ENCODE measurements around the gene NUP210L. TPM values are rescaled to one million over a fixed set of nuclear protein-coding genes. Genes with fewer than 3 reads are reported as not detected.
"Not testable (repeated sequence)": the region's sequence is repeated elsewhere in the genome, so short reads cannot be mapped to it uniquely, and the experiment has no call there.

NUP210L gene
- total RNA-seq, 3 donors from 2014 or later (not counting 1 experiment from before 2014, with no cell fraction given): 0.13 to 0.24 (median 0.18) TPM

GRCh38 chr1:153985341-153985912 lies 169.4 kb downstream of the NUP210L start:
- Mint-ChIP-seq H3K9me3 (no peaks in the 10 kb centered on the region), H3K27ac (peak overlapping the region in 1 of 2 donors; percentile 35), H3K4me1 (peaks cover 18 to 25% of the 10 kb centered on the region in 2 donors), H3K27me3 (ENCODE audit: low read depth in 2 of 2) (peaks cover 21% of the 10 kb centered on the region in 2 donors), H3K4me3 (peak overlapping the region; percentile 36), H3K36me3 (no peaks in the 10 kb centered on the region)
- intact Hi-C loops (cut with micrococcal nuclease): loop anchor here (5.0 kb wide), 1 partner anchor 473 kb away; no protein-coding TSS in a partner anchor
- H3K27ac ChIP-seq (ENCODE audit: low read length): no peak overlapping the region
- no peak for TF ChIP-seq CTCF (IDR thresholded peaks at IDR 0.05)
- 54% methylated on average over 6 of the region's 7 CpGs for WGBS (ENCODE audit: insufficient coverage)
- ATAC-seq: no peak
- peaks cover 6% of the 10 kb centered on the region for H3K27me3 ChIP-seq (ENCODE audit: control insufficient read depth, insufficient read depth, low read length)
- peaks cover 20% of the 10 kb centered on the region for H3K4me1 ChIP-seq (ENCODE audit: control insufficient read depth, insufficient read depth, low read length)
- no peaks in the 10 kb centered on the region for H3K36me3 ChIP-seq (ENCODE audit: control insufficient read depth, insufficient read depth, low read length)
- H3K9me3 ChIP-seq (ENCODE audit: control insufficient read depth, insufficient read depth, low read length): no peaks in the 10 kb centered on the region
- H3K4me3 ChIP-seq (ENCODE audit: low read length): no peak overlapping the region
- no peak for DNase-seq

- no peak for TF ChIP-seq CTCF (IDR thresholded peaks at IDR 0.05)
- Mint-ChIP-seq H3K4me3 (no peak overlapping the region), H3K36me3 (no peaks in the 10 kb centered on the region), H3K9me3 (no peaks in the 10 kb centered on the region), H3K27ac (no peak overlapping the region), H3K4me1 (peaks cover 11 to 19% of the 10 kb centered on the region in 2 donors), H3K27me3 (ENCODE audit: low read depth in 2 of 2) (peaks cover 21% of the 10 kb centered on the region in 2 donors)
- peaks cover 14% of the 10 kb centered on the region for H3K4me1 ChIP-seq (ENCODE audit: control insufficient read depth, insufficient read depth, low read length)
- intact Hi-C loops (cut with micrococcal nuclease): no loop called here
- ATAC-seq: no peak
- H3K36me3 ChIP-seq (ENCODE audit: control insufficient read depth, insufficient read depth, low read length): no peaks in the 10 kb centered on the region
- H3K4me3 ChIP-seq (ENCODE audit: low read length): no peak overlapping the region
- no peak overlapping the region for H3K27ac ChIP-seq (ENCODE audit: low read length)
- peaks cover 6% of the 10 kb centered on the region for H3K27me3 ChIP-seq (ENCODE audit: control insufficient read depth, insufficient read depth, low read length)
- 100% methylated on average over 4 of the region's 6 CpGs for WGBS (ENCODE audit: insufficient coverage)
- no peak for DNase-seq
- H3K9me3 ChIP-seq (ENCODE audit: control insufficient read depth, insufficient read depth, low read length): no peaks in the 10 kb centered on the region
These were observed 170.6 kb downstream of the NUP210L start for GRCh38 chr1:153984123-153984894.

GRCh38 chr1:153981735-153982134 lies 173.1 kb downstream of the NUP210L start:
- H3K9me3 Mint-ChIP-seq; H3K27ac Mint-ChIP-seq; H3K36me3 ChIP-seq (ENCODE audit: control insufficient read depth, insufficient read depth, low read length); H3K4me3 Mint-ChIP-seq; H3K27ac ChIP-seq (ENCODE audit: low read length); DNase-seq; intact Hi-C loops (cut with micrococcal nuclease); H3K9me3 ChIP-seq (ENCODE audit: control insufficient read depth, insufficient read depth, low read length); H3K27me3 ChIP-seq (ENCODE audit: control insufficient read depth, insufficient read depth, low read length); H3K36me3 Mint-ChIP-seq; H3K4me3 ChIP-seq (ENCODE audit: low read length); ATAC-seq: not testable (repeated sequence)
- Mint-ChIP-seq H3K4me1 (peaks cover 18 to 23% of the 10 kb centered on the region in 2 donors), H3K27me3 (ENCODE audit: low read depth in 2 of 2) (peaks cover 21% of the 10 kb centered on the region in 2 donors)
- WGBS (ENCODE audit: insufficient coverage): 92% methylated on average over 2 of the region's 2 CpGs
- peaks cover 14% of the 10 kb centered on the region for H3K4me1 ChIP-seq (ENCODE audit: control insufficient read depth, insufficient read depth, low read length)

GRCh38 chr1:153979091-153979490 lies 175.8 kb downstream of the NUP210L start:
- H3K9me3 Mint-ChIP-seq; H3K27me3 Mint-ChIP-seq (ENCODE audit: low read depth in 2 of 2); H3K27me3 ChIP-seq (ENCODE audit: control insufficient read depth, insufficient read depth, low read length); H3K27ac ChIP-seq (ENCODE audit: low read length); H3K36me3 Mint-ChIP-seq; intact Hi-C loops (cut with micrococcal nuclease); DNase-seq; ATAC-seq; H3K4me3 ChIP-seq (ENCODE audit: low read length); H3K9me3 ChIP-seq (ENCODE audit: control insufficient read depth, insufficient read depth, low read length): not testable (repeated sequence)
- H3K4me1 Mint-ChIP-seq: peaks cover 24 to 25% of the 10 kb centered on the region in 2 donors
- peak overlapping the region in 1 of 2 donors; percentile 76 for H3K27ac Mint-ChIP-seq
- H3K4me1 ChIP-seq (ENCODE audit: control insufficient read depth, insufficient read depth, low read length): peaks cover 16% of the 10 kb centered on the region
- peaks cover 15% of the 10 kb centered on the region for H3K36me3 ChIP-seq (ENCODE audit: control insufficient read depth, insufficient read depth, low read length)
- 97% methylated on average over 12 of the region's 12 CpGs for WGBS (ENCODE audit: insufficient coverage)
- H3K4me3 Mint-ChIP-seq: peak overlapping the region; percentile 89
